ENCODE results near the gene PDSS2.

The PDSS2 gene

DNA sequence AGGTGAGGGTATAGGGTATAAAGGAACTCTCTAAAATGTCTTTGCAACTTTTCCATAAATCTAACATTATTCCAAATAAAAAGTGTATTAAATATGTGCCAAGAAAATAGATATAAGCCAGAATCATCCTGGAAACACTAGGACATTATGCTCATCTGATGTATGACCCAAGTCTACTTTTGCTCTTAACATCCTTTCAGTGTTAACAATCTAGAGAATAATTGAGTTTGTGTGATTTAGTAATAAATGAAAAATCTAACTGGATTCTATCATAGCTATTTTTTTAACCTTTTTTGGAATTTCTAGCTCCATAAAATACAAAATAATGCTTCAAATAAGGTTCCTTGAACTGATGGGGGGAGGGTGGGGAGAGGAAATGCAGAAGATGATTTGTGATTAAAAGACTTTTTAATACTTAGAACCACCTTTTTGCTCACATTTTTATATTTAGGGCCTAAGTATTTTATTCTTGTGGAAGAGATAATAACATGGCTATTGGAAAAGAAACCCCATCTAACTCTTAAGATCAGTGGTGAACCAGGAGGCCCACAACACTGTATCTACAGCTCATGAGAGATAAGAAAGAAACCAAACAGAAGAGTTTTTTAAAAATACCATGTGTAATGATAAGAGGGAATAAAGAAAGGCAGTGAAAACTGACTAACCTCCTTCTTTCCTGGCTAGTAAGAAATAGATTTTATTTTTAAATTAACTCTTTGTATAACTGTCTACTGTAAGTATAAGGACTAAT is 68.5 kb downstream of the PDSS2 start:
- Histone ChIP-seq H2BK120ac (ENCODE audit: low read depth, low read length) (no peak overlapping the region), H3K9me3 (ENCODE audit: control insufficient read depth, low read length) (peaks cover 26% of the 10 kb centered on the region), H3K4ac (ENCODE audit: low read depth in 1 of 2, low read length in 2 of 2) (no peak overlapping the region), H3K27ac (ENCODE audit: low read length, poor library complexity, severe bottlenecking) (no peak overlapping the region), H3K18ac (ENCODE audit: low read depth in 1 of 2, low read length in 2 of 2) (no peak overlapping the region), H3K9ac (ENCODE audit: low read length) (no peak overlapping the region), H2AK5ac (ENCODE audit: low read length, severe bottlenecking) (no peak overlapping the region), H3K79me1 (replicated peaks; ENCODE audit: low read length, poor library complexity, severe bottlenecking) (peaks cover 5% of the 10 kb centered on the region), H3K4me3 (ENCODE audit: insufficient read depth in 1 of 2, low read depth in 1 of 2, low read length in 2 of 2) (no peak overlapping the region), H3K4me2 (ENCODE audit: low read length, poor library complexity, severe bottlenecking) (no peak overlapping the region), H3K36me3 (ENCODE audit: control insufficient read depth in 1 of 2, insufficient read depth in 2 of 2, low read depth in 1 of 2, low read length in 2 of 2) (peaks cover 0 to 12% of the 10 kb centered on the region in 2 experiments), H2BK5ac (ENCODE audit: low read depth, low read length, poor library complexity, severe bottlenecking) (no peak overlapping the region), H3K14ac (ENCODE audit: low read length in 2 of 2) (no peak overlapping the region), H2BK12ac (ENCODE audit: low read length in 2 of 2) (no peak overlapping the region), H3K23ac (ENCODE audit: low read length in 2 of 2) (no peak overlapping the region), H2AFZ (ENCODE audit: low read depth, low read length) (no peak overlapping the region), H2BK15ac (ENCODE audit: low read depth, poor library complexity, severe bottlenecking) (no peak overlapping the region), H3K27me3 (ENCODE audit: control insufficient read depth in 1 of 2, insufficient read depth in 1 of 2, low read length in 2 of 2) (no peaks in the 10 kb centered on the region), H3K4me1 (ENCODE audit: control insufficient read depth, insufficient read depth, low read depth, low read length) (no peaks in the 10 kb centered on the region), H4K8ac (ENCODE audit: low read length) (no peak overlapping the region), H4K91ac (ENCODE audit: low read length) (no peak overlapping the region)
- no peak for DNase-seq

DNA sequence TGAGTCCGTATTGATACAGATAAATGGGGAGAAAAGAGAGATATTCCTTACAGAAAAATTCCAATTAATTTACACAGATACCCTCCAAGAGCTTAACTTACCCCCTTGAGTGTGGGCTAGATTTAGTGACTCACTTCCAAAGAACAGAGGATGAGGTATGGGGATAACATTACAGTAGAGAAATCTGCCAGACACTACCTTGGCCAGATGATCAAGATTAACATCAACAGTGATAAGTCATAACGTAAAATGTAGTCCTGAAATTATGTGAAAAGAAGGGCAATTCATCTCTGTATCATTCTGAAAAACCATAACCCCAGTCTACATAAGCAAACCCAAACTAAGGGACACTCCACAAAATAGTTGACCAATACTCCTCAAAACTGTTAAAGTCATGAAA is 69.3 kb downstream of the PDSS2 start:
- H3K23ac ChIP-seq (ENCODE audit: low read length in 2 of 2): no peak overlapping the region
- H2BK12ac ChIP-seq (ENCODE audit: low read length in 2 of 2): no peak overlapping the region
- H3K9me3 ChIP-seq (ENCODE audit: control insufficient read depth, low read length): peaks cover 22% of the 10 kb centered on the region
- H3K9ac ChIP-seq (ENCODE audit: low read length): no peak overlapping the region
- no peaks in the 10 kb centered on the region for H3K4me1 ChIP-seq (ENCODE audit: control insufficient read depth, insufficient read depth, low read depth, low read length)
- H3K27me3 ChIP-seq (ENCODE audit: control insufficient read depth in 1 of 2, insufficient read depth in 1 of 2, low read length in 2 of 2): no peaks in the 10 kb centered on the region
- WGBS: 100% methylated on average over 1 of the region's 2 CpGs
- H3K4ac ChIP-seq (ENCODE audit: low read depth in 1 of 2, low read length in 2 of 2): no peak overlapping the region
- H3K18ac ChIP-seq (ENCODE audit: low read depth in 1 of 2, low read length in 2 of 2): no peak overlapping the region
- H2BK120ac ChIP-seq (ENCODE audit: low read depth, low read length): no peak overlapping the region
- no peak overlapping the region for H3K4me2 ChIP-seq (ENCODE audit: low read length, poor library complexity, severe bottlenecking)
- H3K4me3 ChIP-seq (ENCODE audit: insufficient read depth in 1 of 2, low read depth in 1 of 2, low read length in 2 of 2): no peak overlapping the region
- H2AFZ ChIP-seq (ENCODE audit: low read depth, low read length): no peak overlapping the region
- DNase-seq: no peak
- no peak overlapping the region for H2BK5ac ChIP-seq (ENCODE audit: low read depth, low read length, poor library complexity, severe bottlenecking)
- H3K79me1 ChIP-seq (replicated peaks; ENCODE audit: low read length, poor library complexity, severe bottlenecking): peaks cover 5% of the 10 kb centered on the region
- H2BK15ac ChIP-seq (ENCODE audit: low read depth, poor library complexity, severe bottlenecking): no peak overlapping the region
- H3K36me3 ChIP-seq (ENCODE audit: control insufficient read depth in 1 of 2, insufficient read depth in 2 of 2, low read depth in 1 of 2, low read length in 2 of 2): peaks cover 0 to 12% of the 10 kb centered on the region in 2 experiments
- no peak overlapping the region for H4K91ac ChIP-seq (ENCODE audit: low read length)
- H3K14ac ChIP-seq (ENCODE audit: low read length in 2 of 2): no peak overlapping the region
- no peak overlapping the region for H3K27ac ChIP-seq (ENCODE audit: low read length, poor library complexity, severe bottlenecking)
- no peak overlapping the region for H4K8ac ChIP-seq (ENCODE audit: low read length)
- H2AK5ac ChIP-seq (ENCODE audit: low read length, severe bottlenecking): no peak overlapping the region

DNA sequence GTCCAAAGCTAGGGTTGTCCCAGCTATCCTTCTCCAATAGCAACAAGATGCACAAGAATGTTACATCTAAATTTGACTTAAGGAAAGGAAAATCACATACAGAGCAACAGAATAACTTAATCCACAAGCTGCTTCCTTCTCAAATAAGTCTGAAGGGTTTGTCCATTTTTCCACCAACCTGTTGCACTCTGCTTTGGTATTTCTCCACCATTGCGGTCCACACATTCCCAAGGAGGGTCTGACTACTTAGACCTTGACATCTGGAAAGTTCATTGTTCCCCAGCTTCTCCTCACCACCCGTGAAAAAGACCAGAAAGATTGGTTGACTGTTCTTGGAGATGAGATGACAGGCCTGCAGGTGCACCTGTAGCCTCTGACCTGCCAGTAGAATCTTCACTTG is 72.5 kb downstream of the PDSS2 start:
- DNase-seq: no peak
- Histone ChIP-seq H3K27ac (ENCODE audit: low read length, poor library complexity, severe bottlenecking) (no peak overlapping the region), H4K8ac (ENCODE audit: low read length) (no peak overlapping the region), H3K4me3 (ENCODE audit: insufficient read depth in 1 of 2, low read depth in 1 of 2, low read length in 2 of 2) (no peak overlapping the region), H3K4ac (ENCODE audit: low read depth in 1 of 2, low read length in 2 of 2) (no peak overlapping the region), H4K91ac (ENCODE audit: low read length) (no peak overlapping the region), H2BK5ac (ENCODE audit: low read depth, low read length, poor library complexity, severe bottlenecking) (no peak overlapping the region), H2BK12ac (ENCODE audit: low read length in 2 of 2) (no peak overlapping the region), H3K4me1 (ENCODE audit: control insufficient read depth, insufficient read depth, low read depth, low read length) (no peaks in the 10 kb centered on the region), H2BK120ac (ENCODE audit: low read depth, low read length) (no peak overlapping the region), H3K4me2 (ENCODE audit: low read length, poor library complexity, severe bottlenecking) (no peak overlapping the region), H3K36me3 (ENCODE audit: control insufficient read depth in 1 of 2, insufficient read depth in 2 of 2, low read depth in 1 of 2, low read length in 2 of 2) (no peaks in the 10 kb centered on the region), H3K9me3 (ENCODE audit: control insufficient read depth, low read length) (no peaks in the 10 kb centered on the region), H2BK15ac (ENCODE audit: low read depth, poor library complexity, severe bottlenecking) (no peak overlapping the region), H3K23ac (ENCODE audit: low read length in 2 of 2) (no peak overlapping the region), H3K9ac (ENCODE audit: low read length) (no peak overlapping the region), H3K27me3 (ENCODE audit: control insufficient read depth in 1 of 2, insufficient read depth in 1 of 2, low read length in 2 of 2) (no peaks in the 10 kb centered on the region), H3K18ac (ENCODE audit: low read depth in 1 of 2, low read length in 2 of 2) (no peak overlapping the region), H3K14ac (ENCODE audit: low read length in 2 of 2) (no peak overlapping the region), H3K79me1 (replicated peaks; ENCODE audit: low read length, poor library complexity, severe bottlenecking) (peaks cover 6% of the 10 kb centered on the region), H2AK5ac (ENCODE audit: low read length, severe bottlenecking) (no peak overlapping the region), H2AFZ (ENCODE audit: low read depth, low read length) (no peak overlapping the region)
- 100% methylated on average over 2 of the region's 2 CpGs for WGBS

DNA sequence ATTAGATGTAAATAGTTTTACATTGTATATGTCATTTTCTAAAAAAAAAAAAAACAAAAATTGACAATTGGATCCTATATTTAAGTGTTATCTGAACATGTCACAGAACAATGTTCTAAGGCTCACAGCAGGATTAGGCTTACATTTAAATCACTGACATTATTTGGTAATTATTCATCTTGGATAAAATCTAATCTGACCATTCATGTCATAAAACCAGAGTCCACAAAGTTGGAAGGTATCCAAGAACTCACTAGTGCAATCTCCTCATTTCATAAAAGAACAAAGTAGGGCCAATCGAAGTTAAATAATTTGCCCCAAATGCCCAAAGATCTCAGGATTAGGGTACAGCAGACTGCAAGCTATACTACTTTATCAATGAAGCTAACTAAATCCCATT is 73.0 kb downstream of the PDSS2 start:
- Histone ChIP-seq H3K23ac (ENCODE audit: low read length in 2 of 2) (no peak overlapping the region), H2BK120ac (ENCODE audit: low read depth, low read length) (no peak overlapping the region), H3K14ac (ENCODE audit: low read length in 2 of 2) (no peak overlapping the region), H4K91ac (ENCODE audit: low read length) (no peak overlapping the region), H3K27ac (ENCODE audit: low read length, poor library complexity, severe bottlenecking) (no peak overlapping the region), H3K9me3 (ENCODE audit: control insufficient read depth, low read length) (no peaks in the 10 kb centered on the region), H3K18ac (ENCODE audit: low read depth in 1 of 2, low read length in 2 of 2) (no peak overlapping the region), H3K4me1 (ENCODE audit: control insufficient read depth, insufficient read depth, low read depth, low read length) (no peaks in the 10 kb centered on the region), H3K4ac (ENCODE audit: low read depth in 1 of 2, low read length in 2 of 2) (no peak overlapping the region), H2AFZ (ENCODE audit: low read depth, low read length) (no peak overlapping the region), H3K27me3 (ENCODE audit: control insufficient read depth in 1 of 2, insufficient read depth in 1 of 2, low read length in 2 of 2) (no peaks in the 10 kb centered on the region), H3K79me1 (replicated peaks; ENCODE audit: low read length, poor library complexity, severe bottlenecking) (peaks cover 6% of the 10 kb centered on the region), H2BK15ac (ENCODE audit: low read depth, poor library complexity, severe bottlenecking) (no peak overlapping the region), H2AK5ac (ENCODE audit: low read length, severe bottlenecking) (no peak overlapping the region), H3K4me3 (ENCODE audit: insufficient read depth in 1 of 2, low read depth in 1 of 2, low read length in 2 of 2) (no peak overlapping the region), H4K8ac (ENCODE audit: low read length) (no peak overlapping the region), H2BK12ac (ENCODE audit: low read length in 2 of 2) (no peak overlapping the region), H2BK5ac (ENCODE audit: low read depth, low read length, poor library complexity, severe bottlenecking) (no peak overlapping the region), H3K4me2 (ENCODE audit: low read length, poor library complexity, severe bottlenecking) (no peak overlapping the region), H3K9ac (ENCODE audit: low read length) (no peak overlapping the region), H3K36me3 (ENCODE audit: control insufficient read depth in 1 of 2, insufficient read depth in 2 of 2, low read depth in 1 of 2, low read length in 2 of 2) (no peaks in the 10 kb centered on the region)
- no peak for DNase-seq
- 80% methylated on average over 1 of the region's 1 CpG for WGBS
